Ovary (tissue), 3 donors: Measurements from ENCODE around the gene ILKAP.

Experiments used
- CTCF ChIP-seq, 3 donors: fragments of 450-650 bp in 2 of 3; fragments of 200-600 bp in 1 of 3; IDR thresholded peaks; one replicate each; pipeline versions ENCODE4 v1.5.1 to v1.8.0; 2016 to 2022; ENCODE audit warnings: antibody characterized with exemption in 3 of 3, mild to moderate bottlenecking in 1 of 3
- POLR2A ChIP-seq: fragments of 450-650 bp; IDR thresholded peaks from one replicate; pipeline ENCODE4 v1.6.1; 2017; ENCODE audit warnings: antibody characterized with exemption, mild to moderate bottlenecking, moderate library complexity
- donor health status: DM: no; HTN: no; CAD: no.

GRCh38 chr2:238148981-238149380, 54.5 kb downstream of the ILKAP start:
- TF ChIP-seq CTCF (IDR thresholded peaks at IDR 0.05) (no peak), POLR2A (no peak)
